TTC549 (cell line): ENCODE measurements around the gene MFAP2.

Experiments
- FAIRE-seq: peaks from 2 replicates; lab custom pipeline; 2012; peaks lifted over from hg19 to GRCh38; lab: Jason Lieb, UNC

Gene MFAP2, protein sequence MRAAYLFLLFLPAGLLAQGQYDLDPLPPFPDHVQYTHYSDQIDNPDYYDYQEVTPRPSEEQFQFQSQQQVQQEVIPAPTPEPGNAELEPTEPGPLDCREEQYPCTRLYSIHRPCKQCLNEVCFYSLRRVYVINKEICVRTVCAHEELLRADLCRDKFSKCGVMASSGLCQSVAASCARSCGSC

DNA sequence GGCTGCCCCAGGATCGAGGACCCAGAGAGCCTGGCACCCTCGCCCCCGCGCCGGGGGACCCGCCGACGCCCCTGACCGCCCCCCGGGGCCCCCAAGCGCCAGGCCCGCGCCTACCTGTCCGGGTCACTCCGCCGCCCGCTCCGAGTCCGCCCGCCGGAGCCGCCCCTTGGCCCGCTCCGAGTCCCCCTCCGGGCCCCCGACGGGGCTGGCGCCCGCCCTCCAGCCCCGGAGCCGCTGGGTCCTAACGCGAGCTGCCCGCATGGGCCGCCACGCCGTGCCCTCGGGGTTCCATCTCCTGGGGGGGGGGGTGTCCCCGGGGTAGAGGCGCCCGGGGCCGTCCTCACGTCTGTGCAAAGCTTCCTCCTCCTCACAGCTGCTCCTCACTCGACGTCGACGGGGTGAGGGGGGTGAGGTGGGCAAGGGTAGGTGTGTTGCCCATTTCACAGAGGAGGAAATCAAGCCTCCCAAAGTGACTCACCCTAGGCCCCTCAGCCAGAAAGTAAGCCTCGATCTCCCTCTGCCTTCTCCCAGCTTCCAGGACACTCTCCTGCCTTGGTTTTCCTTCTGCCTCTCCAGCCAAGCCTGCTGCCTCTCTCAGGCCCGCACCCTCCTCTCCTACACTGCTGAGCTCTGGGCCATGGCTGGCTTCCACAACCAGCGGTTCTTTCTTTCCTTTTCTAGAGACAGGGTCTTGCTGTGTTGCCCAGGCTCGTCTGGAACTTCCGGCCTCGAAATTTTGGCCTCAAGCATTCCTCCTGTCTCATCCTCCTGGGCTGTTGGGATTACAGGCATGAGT is at the start of gene MFAP2:
TSS of gene MFAP2 (minus strand) at position 148 of the 796 bp plus-strand sequence. CDS start 2,347 bp downstream, outside the sequence.
- FAIRE-seq: no peak

DNA sequence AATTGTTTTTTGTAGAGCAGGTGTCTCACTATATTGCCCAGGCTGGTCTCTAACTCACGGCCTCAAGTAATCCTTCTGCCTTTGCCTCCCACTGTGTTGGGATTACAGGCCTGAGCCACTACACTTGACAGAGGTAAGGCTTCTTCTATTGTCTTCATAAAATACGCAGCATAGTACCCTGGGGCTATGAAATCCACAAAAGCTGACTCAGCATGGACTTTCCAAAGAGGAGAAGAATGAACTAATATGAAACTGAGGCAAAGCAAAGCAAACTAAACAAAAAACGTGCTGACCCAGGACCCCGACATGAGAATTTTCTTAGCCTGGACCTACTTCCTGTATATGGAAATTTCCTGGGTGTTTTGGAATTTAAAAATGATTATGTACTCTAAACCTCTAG is 49.8 kb upstream of the MFAP2 start:
- no peak for FAIRE-seq

DNA sequence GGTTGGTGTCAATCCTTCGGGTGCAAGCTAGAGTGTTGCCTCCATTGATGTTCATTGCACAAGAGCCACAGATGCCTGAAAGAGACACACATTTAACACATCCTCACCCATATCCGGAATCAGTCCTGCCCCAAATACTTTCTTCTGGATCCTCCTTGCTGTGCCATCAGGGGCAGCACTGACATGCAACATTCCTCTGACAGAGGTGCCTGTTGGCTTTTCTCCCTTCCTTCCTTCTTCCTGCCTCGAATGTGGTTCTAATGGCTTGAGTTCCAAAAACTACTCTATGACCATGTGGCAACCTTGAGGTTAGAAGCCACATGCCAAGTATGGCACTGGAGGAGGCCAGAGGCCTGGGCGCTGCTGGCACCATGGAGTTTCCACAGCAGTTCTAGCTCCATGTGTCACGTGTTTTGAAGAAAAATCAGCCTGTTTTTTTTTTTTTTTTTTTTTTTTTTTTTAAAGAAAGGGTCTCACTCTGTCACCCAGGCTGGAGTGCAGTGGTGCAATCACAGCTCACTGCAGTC is 48.3 kb upstream of the MFAP2 start:
- FAIRE-seq: no peak

DNA sequence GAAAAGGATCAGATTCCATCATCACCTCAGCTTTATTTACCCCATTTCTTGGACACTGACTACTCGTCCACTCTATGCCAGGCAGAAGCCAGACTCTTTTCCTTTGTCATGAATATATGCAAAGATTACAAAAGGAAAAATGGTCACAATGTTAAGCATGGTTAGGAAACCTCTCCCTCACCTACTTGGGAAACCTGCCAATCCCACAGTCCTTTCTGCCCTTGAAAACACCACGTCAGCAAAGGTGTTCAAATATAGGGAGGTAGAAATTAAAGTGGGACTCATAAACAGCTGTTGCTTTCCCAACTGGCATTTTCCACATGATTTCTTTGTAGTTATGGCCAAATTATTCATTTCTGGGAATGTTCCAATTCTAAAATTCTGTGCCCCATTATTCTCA is 47.5 kb upstream of the MFAP2 start:
- FAIRE-seq: no peak

DNA sequence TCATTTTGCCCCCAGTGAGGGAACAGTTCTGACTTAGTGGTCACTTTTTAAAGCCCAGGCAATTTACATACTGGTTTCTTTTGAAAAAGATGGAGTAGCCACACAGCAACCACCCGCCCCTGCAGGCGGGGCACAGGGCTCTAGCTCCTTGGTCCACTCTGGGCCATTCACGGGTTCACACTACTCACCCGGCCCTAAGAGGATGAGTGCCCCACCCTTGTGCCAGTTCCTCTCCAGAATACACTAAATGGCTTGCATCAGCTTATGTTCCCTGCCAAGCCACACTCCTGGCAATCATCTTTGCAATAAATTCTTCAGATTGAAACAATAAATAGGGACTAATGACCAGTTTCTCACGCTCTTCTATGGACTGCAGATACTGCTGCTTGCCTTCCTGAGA is 47.0 kb upstream of the MFAP2 start:
- FAIRE-seq: no peak

DNA sequence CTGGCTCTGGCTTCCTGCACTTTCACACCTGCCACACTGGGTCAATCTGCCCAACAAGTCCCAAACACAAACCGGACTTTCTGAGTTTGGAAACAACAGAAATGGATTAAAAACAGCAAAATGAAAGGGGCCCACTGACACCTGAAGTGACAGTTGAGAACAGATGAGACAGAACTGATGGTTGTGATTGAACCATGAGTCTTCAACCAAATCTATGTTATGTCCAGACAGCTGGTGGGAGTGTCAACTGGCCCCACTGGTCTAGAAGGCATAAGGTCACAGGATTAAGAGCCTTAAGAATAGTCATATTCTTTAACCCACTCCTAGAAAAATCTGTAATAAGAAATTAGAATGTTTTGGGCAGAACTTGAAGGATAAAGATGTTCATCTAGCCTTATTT is 44.3 kb upstream of the MFAP2 start:
- no peak for FAIRE-seq

DNA sequence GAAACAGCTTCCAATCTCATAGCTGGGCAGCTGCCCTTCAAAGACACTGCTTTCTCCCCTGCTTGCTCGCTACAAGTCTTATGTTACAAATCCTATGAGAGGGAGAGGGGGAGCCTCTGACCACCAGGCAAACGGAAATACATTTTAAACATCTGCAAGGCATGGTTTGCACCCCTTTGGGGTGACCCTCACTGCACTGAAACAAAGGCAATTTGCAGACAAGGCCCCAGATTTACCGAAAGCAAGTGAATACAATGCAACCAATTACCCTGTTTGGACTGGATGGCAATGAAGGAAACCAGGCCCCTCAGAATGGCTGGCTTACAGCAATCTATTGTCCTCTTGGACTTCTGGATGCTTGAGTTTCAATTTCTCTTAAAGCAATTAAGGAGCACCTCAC is 43.2 kb upstream of the MFAP2 start:
- no peak for FAIRE-seq

DNA sequence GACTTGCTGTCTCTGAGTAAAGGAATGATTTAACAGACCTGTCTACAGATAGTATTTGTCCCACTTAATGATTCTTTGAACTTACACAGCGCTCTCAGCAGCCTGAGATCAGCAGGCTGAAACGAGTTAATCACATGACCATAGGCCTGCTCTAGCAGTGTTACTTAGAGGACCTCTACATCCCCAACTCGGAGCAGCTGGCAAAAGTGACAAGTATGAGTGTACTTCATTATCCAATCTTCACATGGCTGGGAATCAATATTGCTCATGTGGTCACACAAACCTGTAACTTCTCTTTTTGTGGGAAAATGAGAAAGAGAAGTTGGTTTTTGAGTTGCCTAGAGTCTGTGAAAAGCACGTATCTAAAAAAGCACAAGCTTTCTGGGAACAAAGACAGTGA is 42.7 kb upstream of the MFAP2 start:
- no peak for FAIRE-seq

DNA sequence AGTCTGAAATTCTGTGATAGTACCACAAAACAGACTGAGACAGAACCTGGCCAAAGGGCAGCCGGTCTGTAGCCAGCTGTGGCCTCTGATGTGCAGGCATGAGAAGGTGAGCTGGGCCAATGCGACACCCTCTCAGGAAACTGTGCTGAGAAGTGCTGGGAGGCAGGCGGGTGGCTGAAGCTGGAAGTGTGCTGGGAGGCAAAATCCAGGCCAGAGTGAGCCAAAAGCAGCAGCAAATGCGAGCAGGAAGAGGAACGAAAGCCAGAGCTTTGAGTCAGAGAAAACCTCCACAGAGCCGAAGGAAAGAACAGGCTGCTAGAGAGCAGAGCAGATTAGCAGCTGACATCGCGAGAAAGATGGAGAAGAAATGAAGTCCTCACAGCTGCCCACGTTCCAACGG is 41.5 kb upstream of the MFAP2 start:
- no peak for FAIRE-seq

DNA sequence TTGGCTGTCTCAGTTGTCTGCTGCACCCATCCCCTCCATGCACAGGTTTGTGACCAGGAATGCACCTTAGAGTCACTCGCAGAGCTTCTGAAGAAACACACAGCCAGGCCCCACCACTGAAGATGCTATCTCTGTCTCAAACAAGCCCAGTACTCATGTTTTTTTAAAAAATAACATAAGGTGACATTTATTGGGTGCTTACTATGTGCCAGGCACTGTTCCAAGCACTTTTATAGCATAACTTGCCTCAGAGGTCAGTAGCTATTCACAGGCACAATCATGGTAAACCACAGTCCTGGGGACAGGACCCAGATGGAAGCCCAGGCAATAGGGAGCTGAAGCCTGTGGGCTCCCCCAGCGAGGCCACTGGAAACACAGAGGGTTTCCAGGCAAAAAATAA is 40.1 kb upstream of the MFAP2 start:
- FAIRE-seq: no peak

DNA sequence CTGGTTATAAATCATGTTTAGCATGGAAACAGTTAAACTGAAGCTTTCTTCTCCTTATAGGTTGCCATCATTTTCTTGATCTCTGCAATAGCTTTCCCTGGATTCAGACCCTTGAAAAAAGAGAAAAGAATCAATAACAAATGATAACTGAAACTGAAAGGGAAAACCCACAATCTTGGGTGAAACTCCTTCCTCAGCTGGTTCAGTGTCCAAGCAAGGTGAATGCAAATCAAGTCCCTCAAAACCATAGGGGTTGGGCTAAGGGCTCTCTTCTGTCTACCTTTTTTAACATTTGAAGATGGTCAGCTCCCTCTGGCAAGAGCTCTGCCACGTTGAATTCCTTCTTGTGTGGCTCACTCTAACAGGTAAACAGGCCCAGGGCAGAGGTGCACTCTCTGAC is 38.4 kb upstream of the MFAP2 start:
- FAIRE-seq: no peak

DNA sequence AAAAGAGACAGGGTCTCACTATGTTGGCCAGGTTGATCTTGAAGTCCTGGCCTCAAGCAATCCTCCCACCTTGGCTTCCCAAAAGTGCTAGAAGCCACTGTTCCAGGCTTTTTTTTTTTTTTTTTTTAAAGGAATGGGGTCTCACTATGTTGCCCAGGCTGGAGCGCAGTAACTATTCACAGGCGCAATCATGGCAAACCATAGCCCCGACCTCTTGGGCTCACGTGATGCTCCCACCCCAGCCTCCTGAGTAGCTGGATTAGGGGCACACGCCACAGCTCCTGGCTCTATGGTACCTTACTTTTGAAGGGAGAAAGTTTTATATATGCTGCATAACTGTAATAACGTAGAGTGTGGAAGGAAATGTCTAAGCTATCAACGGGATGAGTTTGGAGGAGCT is 37.0 kb upstream of the MFAP2 start:
- FAIRE-seq: no peak

DNA sequence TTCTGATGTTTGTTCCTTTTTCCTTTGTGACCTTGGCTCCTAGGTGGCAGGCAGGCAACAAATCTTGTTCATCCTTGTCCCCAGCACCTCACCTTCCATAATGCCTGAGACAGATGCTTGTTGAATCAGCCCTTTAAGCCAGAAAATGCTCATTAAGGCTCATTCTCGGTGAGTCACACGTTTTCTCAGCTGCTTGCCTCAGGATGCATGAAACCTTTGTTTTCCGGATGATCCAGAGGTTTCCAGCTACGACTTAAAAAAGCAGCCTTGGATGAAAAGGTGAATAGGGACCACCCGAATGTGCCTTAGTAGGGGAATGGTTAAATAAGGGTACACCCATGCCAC is 35.9 kb upstream of the MFAP2 start:
- FAIRE-seq: no peak

DNA sequence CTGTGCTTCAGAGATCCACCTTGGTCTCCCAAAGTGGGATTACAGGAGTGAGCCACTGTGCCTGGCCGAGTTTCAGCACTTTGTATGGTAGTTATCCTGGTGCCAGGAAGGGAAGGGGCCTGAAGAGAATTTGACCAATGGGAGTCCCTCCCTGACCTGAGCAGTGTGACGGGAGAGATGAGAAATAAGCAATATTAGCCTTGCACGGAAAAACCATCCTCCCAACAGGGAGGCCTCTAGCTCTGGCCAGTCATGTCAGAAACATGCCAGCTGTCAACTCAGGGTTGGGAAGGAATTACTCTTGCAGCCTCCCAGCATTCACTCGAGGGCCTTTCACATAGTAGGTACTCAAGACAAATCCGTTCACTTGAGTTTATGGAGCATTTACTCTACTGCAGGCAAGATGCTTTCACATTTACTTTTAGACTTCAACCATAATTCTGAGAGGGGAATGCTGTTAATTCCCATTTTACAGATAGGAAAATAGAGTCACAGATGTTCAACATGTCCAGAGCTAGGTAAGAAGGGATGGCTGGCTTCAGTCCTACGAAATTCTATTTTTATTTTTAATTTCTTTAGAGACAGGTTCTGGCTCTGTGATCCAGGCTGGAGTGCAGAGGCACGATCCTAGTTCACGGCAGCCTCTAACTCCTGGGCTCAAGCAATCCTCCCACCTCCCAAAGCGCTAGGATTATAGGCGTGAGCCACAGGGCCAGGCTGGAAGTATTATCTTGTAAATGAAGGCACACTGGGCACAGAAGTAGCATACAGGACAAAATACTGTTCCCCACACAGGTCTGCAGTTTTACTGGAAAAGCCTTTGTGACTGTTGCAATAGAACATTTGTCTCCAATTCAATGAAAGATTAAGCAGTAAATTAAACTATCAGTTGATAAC is 34.5 kb upstream of the MFAP2 start:
- FAIRE-seq: no peak

DNA sequence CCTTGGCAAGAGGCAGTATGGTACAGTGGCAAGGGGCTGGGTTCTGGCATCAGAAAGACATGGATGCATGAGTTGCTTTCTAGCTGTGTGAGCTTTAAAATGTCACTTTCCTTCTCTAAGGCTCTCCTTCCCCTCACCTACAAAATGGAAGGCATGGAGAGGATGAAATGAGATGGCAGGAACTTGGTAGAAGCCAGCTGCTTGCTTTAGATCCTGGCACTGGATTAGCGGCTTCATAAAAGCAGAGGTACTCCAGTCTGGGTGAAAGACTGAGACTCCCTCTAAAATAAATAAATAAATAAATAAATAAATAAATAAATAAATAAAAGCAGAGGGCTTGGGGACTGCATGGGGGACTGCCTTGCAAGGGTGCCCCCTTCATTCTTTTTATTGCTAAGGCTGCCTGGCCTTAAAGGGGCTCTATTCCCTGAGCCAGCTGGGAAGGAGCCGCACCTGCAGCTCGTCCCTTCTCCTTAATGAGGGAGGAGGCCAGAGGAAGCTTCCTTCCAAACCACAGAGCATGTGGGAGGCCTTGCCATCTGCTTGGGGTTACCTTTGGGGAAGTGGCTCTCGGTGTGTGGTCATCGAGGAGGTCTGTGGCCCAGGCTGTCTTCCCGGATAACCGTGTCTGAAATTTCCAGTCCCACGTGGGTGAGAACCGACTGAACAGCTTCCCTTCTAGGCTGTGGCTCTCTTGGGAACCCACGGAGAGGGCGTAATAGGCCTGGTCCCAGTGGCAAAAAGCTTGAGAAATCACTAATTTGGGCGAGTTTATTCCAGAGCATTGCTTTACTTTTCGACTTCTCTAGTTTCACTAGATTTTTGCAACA is 33.3 kb upstream of the MFAP2 start:
- no peak for FAIRE-seq

DNA sequence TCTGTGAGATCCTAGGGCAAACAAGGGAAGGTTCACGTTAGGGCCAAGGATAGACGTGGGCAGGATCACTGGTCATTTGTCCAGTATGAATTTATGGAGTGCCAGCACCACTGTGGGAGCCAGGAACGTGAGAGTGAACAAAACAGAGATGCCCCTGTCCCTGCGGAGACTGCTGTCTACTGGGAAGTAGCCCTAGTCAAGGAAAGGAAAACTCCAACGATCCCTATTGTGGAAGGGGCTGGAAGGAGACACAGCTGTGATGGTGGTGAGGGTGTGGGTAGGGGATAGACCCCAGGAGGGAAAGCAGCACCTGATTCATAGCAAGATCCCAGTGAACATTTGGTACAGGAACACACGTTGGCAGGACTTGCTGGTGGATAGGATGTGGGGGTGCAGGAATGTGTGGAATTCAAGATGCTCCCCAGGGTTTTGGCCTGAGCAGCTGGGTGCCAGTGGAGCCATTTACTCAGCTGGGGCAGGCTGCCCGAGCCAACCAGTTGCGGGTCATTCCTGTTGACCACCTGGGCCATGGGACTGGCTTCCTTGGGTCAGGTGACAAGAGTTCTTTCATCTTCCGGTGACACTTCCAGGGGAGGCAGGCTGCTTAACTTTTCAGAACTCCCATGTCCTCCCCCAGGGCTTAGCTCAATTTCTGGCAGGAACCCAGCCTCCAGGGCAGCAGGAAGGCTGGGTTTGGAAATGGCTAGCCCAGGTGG is 32.5 kb upstream of the MFAP2 start:
- FAIRE-seq: no peak

DNA sequence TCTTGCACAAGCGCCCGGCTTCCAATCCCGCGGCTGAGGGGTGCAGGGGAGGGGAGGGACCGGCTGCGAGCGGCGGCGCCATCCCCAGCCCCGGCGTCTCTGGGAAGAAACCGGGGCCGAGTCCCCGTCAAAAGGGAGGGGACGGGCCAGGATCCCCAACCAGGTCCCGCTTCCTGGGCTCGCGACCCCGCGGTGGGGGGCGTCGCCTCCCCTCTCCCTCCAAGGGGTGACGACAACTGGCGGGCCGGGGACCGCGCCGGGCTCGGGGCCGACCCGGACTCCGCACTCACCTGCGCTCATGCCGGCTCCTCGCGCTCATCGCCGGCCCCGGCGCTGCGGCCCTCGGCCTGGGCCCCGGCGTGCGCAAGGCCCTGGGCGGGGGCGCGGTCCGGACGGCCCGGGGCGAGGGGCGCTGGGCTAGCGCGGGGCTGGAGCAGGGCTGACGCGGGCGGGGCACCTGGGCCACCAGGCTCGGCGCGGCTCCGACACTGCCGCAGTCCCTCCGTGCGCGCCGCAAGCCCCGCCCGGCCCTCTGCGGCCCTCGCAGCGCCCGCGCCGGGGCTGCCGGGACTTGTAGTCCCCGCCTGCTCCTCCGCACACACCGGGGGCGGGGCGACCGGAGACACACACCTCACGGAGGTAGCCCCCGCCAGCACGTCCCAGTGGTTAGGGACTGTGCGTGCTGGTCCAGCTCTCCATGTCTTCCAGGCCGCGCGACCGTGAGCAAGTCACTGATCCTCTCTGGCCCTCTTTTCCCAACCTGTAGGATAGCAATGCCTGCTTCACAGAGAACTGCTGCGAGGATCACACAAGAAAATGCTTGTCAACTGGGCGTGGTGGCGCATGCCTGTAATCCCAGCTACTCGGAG is 31.3 kb upstream of the MFAP2 start, which contains the start of gene ATP13A2:
TSS of gene ATP13A2 (minus strand) at position 490 of the 869 bp plus-strand sequence. CDS start at position 300, 190 bp downstream.
- FAIRE-seq: no peak

DNA sequence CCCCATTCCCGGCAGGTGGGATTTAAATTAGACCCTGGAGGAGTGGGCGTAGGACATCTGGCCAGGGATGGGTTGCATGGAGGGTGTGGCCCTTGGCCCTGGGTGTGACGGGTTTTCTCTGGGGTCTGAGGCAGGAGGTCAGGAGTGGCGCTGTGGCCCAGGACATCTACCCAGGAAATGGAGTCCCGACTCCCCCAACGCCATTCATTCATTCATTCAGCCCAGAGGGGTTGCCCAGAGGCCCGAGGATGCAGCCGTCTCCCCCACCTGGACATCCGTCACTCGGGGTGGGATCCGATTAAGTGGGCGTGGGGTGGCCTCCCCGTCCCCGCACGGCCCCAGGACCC is 30.6 kb upstream of the MFAP2 start:
- no peak for FAIRE-seq

DNA sequence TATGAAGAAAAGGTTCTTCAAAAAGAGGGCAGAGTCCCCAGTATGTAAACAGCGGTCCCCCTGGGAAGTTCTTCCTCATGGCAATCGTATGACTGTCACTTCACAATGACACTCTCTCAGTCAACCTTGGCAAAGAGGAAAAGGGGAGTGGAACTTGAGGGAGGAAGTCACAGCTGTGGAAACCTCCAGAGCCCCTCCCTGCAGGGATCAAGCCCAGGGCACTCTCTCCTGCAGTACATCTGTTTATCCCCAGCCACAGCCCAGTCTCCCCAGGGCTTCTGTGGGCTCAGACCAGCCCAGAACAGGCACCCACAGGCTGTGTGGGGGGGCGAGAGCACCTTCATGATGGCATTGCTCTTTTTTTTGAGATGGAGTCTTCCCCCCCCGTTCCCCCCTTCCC is 29.3 kb upstream of the MFAP2 start:
- no peak for FAIRE-seq

DNA sequence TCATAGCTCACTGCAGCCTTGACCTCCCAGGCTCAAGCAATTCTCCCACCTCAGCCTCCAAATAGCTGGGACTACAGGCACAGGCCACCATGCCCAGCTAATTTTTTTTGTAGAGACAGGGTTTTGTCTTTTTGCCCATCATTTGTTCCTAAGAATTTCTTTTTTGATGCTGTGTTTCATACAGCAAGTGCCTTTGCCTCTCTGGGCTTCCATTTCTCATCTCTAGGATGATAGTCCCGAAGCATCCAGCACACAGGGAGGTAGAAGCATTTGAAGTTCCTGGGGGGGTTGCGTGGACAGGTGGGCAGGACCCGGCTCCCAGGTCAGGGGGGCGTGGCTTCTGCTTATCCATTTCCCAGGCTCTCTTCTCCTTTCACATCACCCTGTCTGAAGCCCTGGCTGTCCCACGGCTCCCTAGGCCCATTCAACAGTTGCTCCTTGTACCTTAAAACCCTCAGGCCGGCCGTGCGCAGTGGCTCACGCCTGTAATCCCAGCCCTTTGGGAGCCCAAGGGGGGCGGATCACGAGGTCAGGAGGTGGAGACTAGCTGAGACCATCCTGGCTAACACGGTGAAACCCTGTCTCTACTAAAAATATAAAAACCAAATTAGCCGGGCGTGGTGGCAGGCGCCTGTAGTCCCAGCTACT is 27.9 kb upstream of the MFAP2 start:
- FAIRE-seq: no peak
